GM21390 (cell line): Measurements from ENCODE around the gene GPR148.

ENCODE experiments used
- ATAC-seq: cut with Tn5 transposase; IDR thresholded peaks from one replicate; pipeline ENCODE4 v1.9.1; 2021; ENCODE audit not compliant: unreplicated experiment

GPR148 gene

DNA sequence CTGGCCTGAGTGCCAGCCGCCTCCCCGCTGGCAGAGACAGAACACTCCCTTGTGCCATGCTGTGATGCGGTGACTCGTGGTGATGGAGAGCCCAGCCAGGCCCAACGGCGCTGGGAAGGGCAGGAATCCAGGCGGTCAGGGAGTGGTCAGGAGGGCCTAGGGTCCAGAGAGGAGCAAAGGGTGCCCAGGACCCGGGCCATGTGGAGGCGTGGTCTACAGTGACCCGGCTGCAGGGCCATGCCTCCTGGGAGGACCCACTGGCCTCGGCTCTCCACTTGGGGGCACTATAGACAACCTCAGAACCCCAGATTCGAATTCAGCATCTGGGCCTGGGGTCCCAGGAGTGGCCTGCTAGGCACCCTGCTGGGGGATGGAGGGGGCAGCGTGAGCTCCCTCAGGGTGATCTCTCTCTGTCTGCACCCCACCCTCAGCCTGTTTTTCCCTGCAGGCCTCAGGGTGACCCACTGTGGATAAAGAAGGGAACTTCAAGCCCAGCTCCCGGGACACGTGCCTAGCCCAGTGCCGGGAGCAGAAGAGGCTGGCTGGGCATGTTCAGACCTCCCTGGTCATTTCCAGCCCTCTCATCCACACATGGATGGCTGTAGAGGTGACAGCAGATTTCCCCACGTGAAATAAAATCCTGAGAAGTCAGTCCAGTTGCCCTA is 39.5 kb downstream of the GPR148 start:
- ATAC-seq, result no peak

DNA sequence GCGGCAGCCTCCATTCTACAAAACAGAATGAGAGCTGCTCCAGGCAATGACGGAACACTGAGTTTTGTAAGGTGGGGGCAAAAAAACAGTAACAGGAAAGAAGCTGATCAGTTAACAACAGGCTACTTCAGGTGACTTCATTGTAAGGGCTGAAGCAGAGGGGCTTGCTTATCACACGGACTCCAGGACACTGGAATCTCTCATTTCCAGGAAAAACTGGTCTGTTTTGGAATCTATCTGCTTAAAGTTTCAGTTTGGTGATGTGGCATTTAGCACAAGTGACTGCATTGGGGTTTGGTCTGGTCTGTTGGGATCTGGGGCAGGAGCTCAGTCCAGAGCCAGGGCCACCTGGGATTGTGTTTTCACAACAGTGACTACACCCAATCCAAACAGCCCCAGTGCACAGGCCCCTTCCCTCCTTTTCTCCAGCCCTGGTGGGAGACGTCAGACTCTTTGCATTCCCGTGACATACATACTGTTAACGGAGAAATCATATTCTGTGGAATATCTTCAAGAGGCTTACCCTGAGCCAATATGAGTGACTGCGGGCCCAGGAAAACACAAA is 40.6 kb downstream of the GPR148 start:
- ATAC-seq, result no peak

DNA sequence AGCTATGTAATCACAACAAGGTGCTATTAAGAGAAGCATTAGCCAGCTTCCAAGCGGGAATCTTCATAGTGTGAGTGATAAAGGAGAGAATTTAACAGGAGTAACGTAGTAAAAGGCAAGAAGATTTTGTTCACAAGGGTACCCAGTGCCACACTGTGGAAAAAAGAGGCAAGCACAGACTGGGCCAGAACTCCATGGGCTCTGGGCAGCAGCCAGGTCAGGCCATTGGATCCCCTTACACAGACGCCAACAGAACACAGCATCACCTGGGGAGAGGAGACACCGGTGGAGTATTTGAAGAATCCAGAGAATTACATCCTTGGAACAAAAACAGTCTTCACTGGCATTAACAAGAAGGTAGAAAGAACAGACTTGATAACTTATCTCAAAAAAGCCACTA is 47.7 kb downstream of the GPR148 start:
- ATAC-seq, result no peak

DNA sequence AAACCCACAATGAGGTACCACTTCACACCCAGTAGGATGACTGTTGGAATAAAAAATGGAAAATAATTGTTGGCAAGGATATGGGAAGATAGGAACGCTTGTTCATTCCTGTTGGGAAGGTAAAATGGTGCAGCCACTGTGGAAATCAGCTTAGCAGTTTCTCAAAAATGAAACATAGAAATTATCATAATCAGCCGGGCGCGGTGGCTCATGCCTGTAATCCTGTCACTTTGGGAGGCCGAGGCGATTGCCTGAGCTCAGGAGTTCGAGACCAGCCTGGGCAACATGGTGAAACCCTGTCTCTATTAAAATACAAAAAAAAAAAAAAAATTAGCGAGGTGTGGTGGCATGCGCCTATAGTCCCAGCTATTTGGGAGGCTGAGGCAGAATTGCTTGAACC is 49.9 kb downstream of the GPR148 start:
- ATAC-seq, result no peak
